ENCODE data around the gene RFNG. TPM values are rescaled to one million over a fixed set of nuclear protein-coding genes. Genes with fewer than 3 reads are reported as not detected.

Gene RFNG
- total RNA-seq, 1 donor from 2014 or later, result 43.4 TPM

- no peaks in the 10 kb centered on the region for H3K36me3 Mint-ChIP-seq
- peaks cover 8% of the 10 kb centered on the region for H3K4me1 Mint-ChIP-seq (ENCODE audit: unreplicated experiment)
- TF ChIP-seq CTCF (conservative IDR thresholded peaks at IDR 0.05), result no peak
- no peak overlapping the region for H3K27ac Mint-ChIP-seq
- H3K9me3 Mint-ChIP-seq, result no peaks in the 10 kb centered on the region
- no peaks in the 10 kb centered on the region for H3K27me3 Mint-ChIP-seq
- DNase-seq (ENCODE audit: extremely low spot score, unreplicated experiment), result no peak
- H3K4me3 Mint-ChIP-seq, result no peak overlapping the region
Observed at GRCh38 chr17:82009413-82009812, 42.2 kb downstream of the RFNG start.

- Mint-ChIP-seq H3K27ac (no peak overlapping the region), H3K4me1 (ENCODE audit: unreplicated experiment) (peaks cover 8% of the 10 kb centered on the region), H3K27me3 (no peaks in the 10 kb centered on the region), H3K36me3 (no peaks in the 10 kb centered on the region), H3K9me3 (no peaks in the 10 kb centered on the region), H3K4me3 (no peak overlapping the region)
- no peak for DNase-seq (ENCODE audit: extremely low spot score, unreplicated experiment)
- no peak for TF ChIP-seq CTCF (conservative IDR thresholded peaks at IDR 0.05)
Observed at GRCh38 chr17:82008941-82009405, 42.6 kb downstream of the RFNG start.

GRCh38 chr17:82008258-82008940, 43.2 kb downstream of the RFNG start:
- TF ChIP-seq CTCF (conservative IDR thresholded peaks at IDR 0.05), result no peak
- H3K27ac Mint-ChIP-seq, result no peak overlapping the region
- H3K36me3 Mint-ChIP-seq, result no peaks in the 10 kb centered on the region
- no peaks in the 10 kb centered on the region for H3K9me3 Mint-ChIP-seq
- no peaks in the 10 kb centered on the region for H3K27me3 Mint-ChIP-seq
- peaks cover 12% of the 10 kb centered on the region for H3K4me1 Mint-ChIP-seq (ENCODE audit: unreplicated experiment)
- no peak for DNase-seq (ENCODE audit: extremely low spot score, unreplicated experiment)
- H3K4me3 Mint-ChIP-seq, result no peak overlapping the region

GRCh38 chr17:82007495-82008257, 43.9 kb downstream of the RFNG start:
- H3K36me3 Mint-ChIP-seq, result no peaks in the 10 kb centered on the region
- H3K27me3 Mint-ChIP-seq, result no peaks in the 10 kb centered on the region
- no peak overlapping the region for H3K4me3 Mint-ChIP-seq
- no peak for DNase-seq (ENCODE audit: extremely low spot score, unreplicated experiment)
- H3K4me1 Mint-ChIP-seq (ENCODE audit: unreplicated experiment), result peaks cover 9% of the 10 kb centered on the region
- no peaks in the 10 kb centered on the region for H3K9me3 Mint-ChIP-seq
- H3K27ac Mint-ChIP-seq, result no peak overlapping the region
- peak; percentile 36 for TF ChIP-seq CTCF (conservative IDR thresholded peaks at IDR 0.05)

- Mint-ChIP-seq H3K36me3 (no peaks in the 10 kb centered on the region), H3K27me3 (no peaks in the 10 kb centered on the region), H3K4me1 (ENCODE audit: unreplicated experiment) (peaks cover 9% of the 10 kb centered on the region), H3K9me3 (no peaks in the 10 kb centered on the region), H3K4me3 (no peak overlapping the region), H3K27ac (no peak overlapping the region)
- no peak for TF ChIP-seq CTCF (conservative IDR thresholded peaks at IDR 0.05)
- DNase-seq (ENCODE audit: extremely low spot score, unreplicated experiment), result no peak
Observed at GRCh38 chr17:82007228-82007494, 44.5 kb downstream of the RFNG start.
